K562 (cell line): ENCODE results near the gene EFS. TPM values are rescaled to one million over a fixed set of nuclear protein-coding genes. Genes with fewer than 3 reads are reported as not detected.

Experiments
- ATAC-seq: fragments of 200-7000 bp; cut with Tn5 transposase; 3 replicates; pipeline ENCODE4 v1.9.1; 2020; ENCODE audit warnings: moderate library complexity
- BruUV-seq: library from RNA; stranded (reverse); fragments of 400-500 nt; replicated peaks from 2 replicates; lab custom pipeline; 2021; lab: Mats Ljungman, UMichigan
- CTCF ChIA-PET: fragments of 300-600 bp; formaldehyde crosslinking; extraction: SDS; loops from one replicate; lab custom pipeline; 2021; ENCODE audit warnings: low intra/inter-chr PET ratio; lab: Yijun Ruan, JAX
- POLR2A ChIA-PET: fragments of 300-600, 350-650 bp; sonication (Branson Sonifier 250); formaldehyde crosslinking; extraction: SDS; loops from one replicate; lab custom pipeline; 2021; ENCODE audit warnings: antibody characterized with exemption, inconsistent platforms; lab: Yijun Ruan, JAX
- DNase-seq, 4 experiments: peaks; one replicate each; pipeline versions ENCODE4 v3.0.0 to v3.0.0-alpha.2; 2011 to 2018; ENCODE audit warnings: low spot score in 3 of 4, mixed read lengths in 3 of 4; ENCODE audit errors: extremely low read depth in 1 of 4
- FAIRE-seq: peaks from 2 replicates; lab custom pipeline; 2011; peaks lifted over from hg19 to GRCh38; lab: Jason Lieb, UNC
- H2AFZ ChIP-seq: 2 replicates; pipeline ENCODE4 v1.6.0; 2011; ENCODE audit warnings: low read depth, low read length, control low read depth, inconsistent platforms
- H3K27ac ChIP-seq: fragments of 200-600 bp; 3 replicates; pipeline ENCODE4 v1.8.0; 2011; ENCODE audit warnings: low read depth, mild to moderate bottlenecking, control low read depth, inconsistent platforms, low read length, moderate library complexity, mixed read lengths; ENCODE audit errors: extremely low read depth
- H3K27me3 ChIP-seq, 2 experiments: fragments of 300-600 bp in 1 of 2; 2 replicates in 1 of 2; 3 replicates in 1 of 2; pipeline versions ENCODE4 v1.6.0 to v1.8.0; 2011; ENCODE audit warnings: inconsistent platforms in 2 of 2, low read length in 2 of 2, mild to moderate bottlenecking in 1 of 2, mixed read lengths in 1 of 2, moderate library complexity in 1 of 2; ENCODE audit not compliant: control insufficient read depth in 2 of 2, insufficient read depth in 2 of 2
- H3K36me3 ChIP-seq: fragments of 300-600 bp; 3 replicates; pipeline ENCODE4 v1.8.0; 2011; ENCODE audit warnings: mild to moderate bottlenecking, low read length, inconsistent platforms; ENCODE audit not compliant: control insufficient read depth, insufficient read depth
- H3K4me1 ChIP-seq, 2 experiments: fragments of 200-600 bp in 1 of 2; replicated peaks in 1 of 2; 2 replicates in 1 of 2; 3 replicates in 1 of 2; pipeline versions ENCODE4 v1.5.1 to v1.8.0; 2011; ENCODE audit warnings: inconsistent platforms in 2 of 2, low read length in 2 of 2, mild to moderate bottlenecking in 1 of 2, mixed read lengths in 1 of 2, moderate library complexity in 1 of 2; ENCODE audit not compliant: control insufficient read depth in 2 of 2, insufficient read depth in 2 of 2
- H3K4me2 ChIP-seq: 2 replicates; pipeline ENCODE4 v1.6.1; 2011; ENCODE audit warnings: low read length, control low read depth, inconsistent platforms, mixed read lengths; ENCODE audit not compliant: insufficient read depth
- H3K4me3 ChIP-seq: fragments of 200-600 bp; sonication (generic), shearing (Covaris generic); 2 replicates; pipeline ENCODE4 v1.5.1; 2016; ENCODE audit warnings: control low read depth, inconsistent platforms
- H3K79me2 ChIP-seq: fragments of 200-600 bp; 3 replicates; pipeline ENCODE4 v1.8.0; 2011; ENCODE audit warnings: low read length, inconsistent platforms; ENCODE audit not compliant: control insufficient read depth, insufficient read depth
- H3K9ac ChIP-seq, 2 experiments: 2 replicates each; pipeline versions ENCODE4 v1.6.0 to v1.6.1; 2011; ENCODE audit warnings: low read depth in 2 of 2, low read length in 2 of 2, control low read depth in 1 of 2, inconsistent platforms in 1 of 2, mild to moderate bottlenecking in 1 of 2, mixed read lengths in 1 of 2; ENCODE audit not compliant: insufficient read depth in 1 of 2
- H3K9me1 ChIP-seq: one replicate; pipeline ENCODE4 v1.6.0; 2011; ENCODE audit warnings: inconsistent platforms, mild to moderate bottlenecking, low read length, moderate library complexity; ENCODE audit not compliant: control insufficient read depth, insufficient read depth
- H3K9me3 ChIP-seq: replicated peaks from 2 replicates; pipeline ENCODE4 v1.5.1; 2011; ENCODE audit warnings: low read depth, low read length, inconsistent platforms; ENCODE audit not compliant: control insufficient read depth, insufficient read depth
- H4K20me1 ChIP-seq: replicated peaks from 2 replicates; pipeline ENCODE4 v1.6.1; 2011; ENCODE audit warnings: low read length, inconsistent platforms, mixed read lengths; ENCODE audit not compliant: control insufficient read depth, insufficient read depth
- CAMTA2 ChIP-seq: fragments of 250-450 bp; sonication (Bioruptor Pico); conservative IDR thresholded peaks from 2 replicates; pipeline ENCODE4 v1.5.1; 2022
- CREB3L1 ChIP-seq: fragments of 450-650 bp; IDR thresholded peaks from 2 replicates; pipeline ENCODE4 v1.6.1; 2014; ENCODE audit warnings: low read depth, mild to moderate bottlenecking, moderate library complexity, borderline replicate concordance
- FOXK1 ChIP-seq: sonication (generic); formaldehyde crosslinking; IDR thresholded peaks from 2 replicates; pipeline ENCODE4 v1.8.0; 2022; ENCODE audit warnings: missing genetic modification reagents, mild to moderate bottlenecking, borderline replicate concordance
- NFYB ChIP-seq: IDR thresholded peaks from 2 replicates; pipeline ENCODE4 v1.6.1; 2011; ENCODE audit warnings: mild to moderate bottlenecking, moderate library complexity; ENCODE audit not compliant: insufficient read length; ENCODE audit errors: extremely low read depth
- RBM15 ChIP-seq: fragments of 200-400 bp; formaldehyde crosslinking; IDR thresholded peaks from 2 replicates; pipeline ENCODE4 v1.6.1; 2018; ENCODE audit warnings: mild to moderate bottlenecking, low read length, moderate library complexity; ENCODE audit not compliant: insufficient read depth
- ZBTB43 ChIP-seq: sonication (generic); formaldehyde crosslinking; IDR thresholded peaks from 2 replicates; pipeline ENCODE4 v1.8.0; 2023; ENCODE audit warnings: mild to moderate bottlenecking, missing genetic modification reagents
- ZNF324 ChIP-seq: fragments of 250-450 bp; sonication (Bioruptor Pico); IDR thresholded peaks from 2 replicates; pipeline ENCODE4 v1.4.0; 2020; ENCODE audit warnings: mild to moderate bottlenecking
- ZNF561 ChIP-seq: fragments of 450-650 bp; formaldehyde crosslinking; conservative IDR thresholded peaks from 2 replicates; pipeline ENCODE4 v1.4.0; 2020; ENCODE audit warnings: mild to moderate bottlenecking, moderate library complexity
- WGBS: fragments of 100-300 bp; shearing (Covaris generic); methylation state at CpG from one replicate; pipeline ENCODE4 v1.1.6; 2016; ENCODE audit warnings: low coverage, mixed read lengths; ENCODE audit not compliant: insufficient coverage; ENCODE audit errors: missing lambda C conversion rate; 5-methylcytosine and 5-hydroxymethylcytosine counted together
- in situ Hi-C: fragments of 300-500 bp; cut with MboI; formaldehyde crosslinking; loops from 4 replicates; pipeline ENCODE4 v1.15.0; 2018; ENCODE audit warnings: inconsistent platforms, mixed read lengths
- intact Hi-C: fragments of 100-400 bp; cut with micrococcal nuclease; formaldehyde crosslinking; loops from 2 replicates; pipeline ENCODE4 v1.14.2; 2022
- polyA plus RNA-seq, 8 experiments: library from polyadenylated mRNA; depleted of rRNA in 4 of 8; stranded (reverse) in 5 of 8; unstranded in 3 of 8; fragments of >200 nt; fragmentation: Nextera tagmentation in 2 of 8; fragmentation: Illumina TruSeq in 1 of 8; extraction: Ambion mirVana in 2 of 8; extraction: Trizol in 1 of 8; gene quantifications; 2 replicates each; pipeline versions ENCODE4 v1.2.1 to v1.2.3, GENCODE V29; 2011 to 2014; ENCODE audit warnings: inconsistent platforms in 1 of 8, missing spikeins in 1 of 8
- total RNA-seq, 7 experiments: library from RNA; depleted of rRNA in 6 of 7; stranded (reverse); fragments of >200 nt in 6 of 7; fragmentation: Illumina TruSeq in 2 of 7; extraction: Trizol in 2 of 7; gene quantifications; 2 replicates each; pipeline versions ENCODE4 v1.2.1 to v1.2.3, GENCODE V29; 2011 to 2021; ENCODE audit warnings: low replicate concordance in 1 of 7
- TF ChIP-seq, protein P1 (sequence below): fragments of 450-650 bp; IDR thresholded peaks from 2 replicates; pipeline ENCODE4 v1.6.1; 2017; ENCODE audit warnings: antibody characterized with exemption

EFS gene
- total and polyA plus RNA-seq, 9 of the 15 experiments (the other 6 are each of a cell fraction or from before 2014, with no cell fraction given), result 0.01 to 0.03 TPM; not detected in 7

DNA sequence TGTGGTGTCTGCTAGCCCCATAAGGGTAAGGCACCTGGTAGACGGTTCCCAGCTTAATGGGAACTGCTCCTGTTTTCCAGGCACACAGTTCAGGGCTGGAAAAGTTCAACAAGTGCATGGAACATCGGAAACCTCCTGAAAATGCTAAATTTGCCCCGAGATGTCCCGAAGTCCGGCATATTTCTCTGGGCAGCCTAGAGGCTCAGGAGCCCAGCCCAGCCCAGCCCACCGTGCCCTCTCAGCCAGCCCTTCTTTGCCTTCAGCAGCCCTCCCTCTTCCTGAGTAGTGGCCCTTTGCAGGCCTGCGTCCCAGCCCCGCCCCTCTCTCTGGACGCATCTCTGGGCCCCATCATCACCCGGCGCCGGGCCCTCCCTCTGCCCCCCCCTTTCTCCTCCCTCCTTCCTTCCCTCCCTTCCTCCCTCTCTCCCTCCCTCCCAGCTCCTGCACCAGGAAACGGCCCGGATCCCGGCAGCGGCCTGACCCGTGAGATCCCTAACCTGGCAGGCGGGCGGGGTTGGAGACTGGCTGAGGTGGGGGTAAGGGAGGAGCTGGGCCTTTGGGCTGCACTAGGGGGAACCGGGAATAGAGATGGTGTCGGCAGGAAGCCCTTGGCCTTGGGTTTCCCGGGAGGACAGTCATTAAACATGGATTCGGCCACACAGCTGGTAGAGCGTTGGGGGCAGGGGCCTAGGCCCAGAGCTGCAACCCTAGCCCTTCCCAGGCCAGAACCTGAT, 58.4 kb downstream of the EFS start, which contains the start of gene BCL2L2:
Gene BCL2L2 (plus strand): TSS at position 422 of the 734 bp plus-strand sequence. CDS start 935 bp downstream, outside the sequence.
- intact Hi-C loops, result loop anchor here (2.0 kb wide), 1 partner anchor 14 kb away; the partner anchor contains the start of gene PABPN1
- peak; percentile 87 for FAIRE-seq
- TF ChIP-seq, protein P1, sequence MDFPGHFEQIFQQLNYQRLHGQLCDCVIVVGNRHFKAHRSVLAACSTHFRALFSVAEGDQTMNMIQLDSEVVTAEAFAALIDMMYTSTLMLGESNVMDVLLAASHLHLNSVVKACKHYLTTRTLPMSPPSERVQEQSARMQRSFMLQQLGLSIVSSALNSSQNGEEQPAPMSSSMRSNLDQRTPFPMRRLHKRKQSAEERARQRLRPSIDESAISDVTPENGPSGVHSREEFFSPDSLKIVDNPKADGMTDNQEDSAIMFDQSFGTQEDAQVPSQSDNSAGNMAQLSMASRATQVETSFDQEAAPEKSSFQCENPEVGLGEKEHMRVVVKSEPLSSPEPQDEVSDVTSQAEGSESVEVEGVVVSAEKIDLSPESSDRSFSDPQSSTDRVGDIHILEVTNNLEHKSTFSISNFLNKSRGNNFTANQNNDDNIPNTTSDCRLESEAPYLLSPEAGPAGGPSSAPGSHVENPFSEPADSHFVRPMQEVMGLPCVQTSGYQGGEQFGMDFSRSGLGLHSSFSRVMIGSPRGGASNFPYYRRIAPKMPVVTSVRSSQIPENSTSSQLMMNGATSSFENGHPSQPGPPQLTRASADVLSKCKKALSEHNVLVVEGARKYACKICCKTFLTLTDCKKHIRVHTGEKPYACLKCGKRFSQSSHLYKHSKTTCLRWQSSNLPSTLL, result no peak
- TF ChIP-seq NFYB (no peak), ZNF324 (no peak), RBM15 (no peak), FOXK1 (CRISPR knock-in tag) (no peak), ZBTB43 (CRISPR knock-in tag) (no peak), CAMTA2 (no peak), CREB3L1 (no peak), ZNF561 (CRISPR knock-in tag) (no peak)

More for the DNA sequence above, 58.4 kb downstream of the EFS start, which contains the start of gene BCL2L2:
- H3K27me3 ChIP-seq, result no peaks in the 10 kb centered on the region
- H3K36me3 ChIP-seq, result peaks cover 41% of the 10 kb centered on the region
- peaks cover 21 to 42% of the 10 kb centered on the region in 2 experiments; a peak in 4 of 5 replicates for H3K4me1 ChIP-seq
- H3K27ac ChIP-seq, result peak within 1 kb of the TSS; percentile 90
- WGBS, result 0% methylated on average over 13 of the region's 24 CpGs
- H3K9ac ChIP-seq, result peak within 1 kb of the TSS; percentile 92 to 95
- peaks cover 4% of the 10 kb centered on the region for H3K9me1 ChIP-seq
- in situ Hi-C loops, result no loop called here
- ChIA-PET POLR2A (interaction anchor here (0.7 to 3.7 kb wide), 7 partner anchors 9 to 540 kb away, joined by 3 to 17 read pairs (median 3); partner anchors contain the start of genes AJUBA, OXA1L and PABPN1), CTCF (no interaction called here)
- no peaks in the 10 kb centered on the region for H4K20me1 ChIP-seq
- H3K79me2 ChIP-seq, result peaks cover 45% of the 10 kb centered on the region
- TSS peak; percentile 41 for BruUV-seq
- H2AFZ ChIP-seq, result peak within 1 kb of the TSS; percentile 96
- H3K4me3 ChIP-seq, result peak within 1 kb of the TSS; percentile 94
- ATAC-seq, result peak; percentile 66
- peak; percentile 82 to 95 (median 86) for DNase-seq
- H3K4me2 ChIP-seq, result peak within 1 kb of the TSS; percentile 98
- no peaks in the 10 kb centered on the region for H3K9me3 ChIP-seq
